K562 (cell line): ENCODE results near the gene CDS2. TPM values are rescaled to one million over a fixed set of nuclear protein-coding genes. Genes with fewer than 3 reads are reported as not detected.

Experiments
- ATAC-seq: fragments of 200-7000 bp; cut with Tn5 transposase; 3 replicates; pipeline ENCODE4 v1.9.1; 2020; ENCODE audit warnings: moderate library complexity
- BruUV-seq: library from RNA; stranded (reverse); fragments of 400-500 nt; replicated peaks from 2 replicates; lab custom pipeline; 2021; lab: Mats Ljungman, UMichigan
- CTCF ChIA-PET: fragments of 300-600 bp; formaldehyde crosslinking; extraction: SDS; loops from one replicate; lab custom pipeline; 2021; ENCODE audit warnings: low intra/inter-chr PET ratio; lab: Yijun Ruan, JAX
- POLR2A ChIA-PET: fragments of 300-600, 350-650 bp; sonication (Branson Sonifier 250); formaldehyde crosslinking; extraction: SDS; loops from one replicate; lab custom pipeline; 2021; ENCODE audit warnings: antibody characterized with exemption, inconsistent platforms; lab: Yijun Ruan, JAX
- DNase-seq, 4 experiments: peaks; one replicate each; pipeline versions ENCODE4 v3.0.0 to v3.0.0-alpha.2; 2011 to 2018; ENCODE audit warnings: low spot score in 3 of 4, mixed read lengths in 3 of 4; ENCODE audit errors: extremely low read depth in 1 of 4
- FAIRE-seq: peaks from 2 replicates; lab custom pipeline; 2011; peaks lifted over from hg19 to GRCh38; lab: Jason Lieb, UNC
- H2AFZ ChIP-seq: 2 replicates; pipeline ENCODE4 v1.6.0; 2011; ENCODE audit warnings: low read depth, low read length, control low read depth, inconsistent platforms
- H3K27ac ChIP-seq: fragments of 200-600 bp; 3 replicates; pipeline ENCODE4 v1.8.0; 2011; ENCODE audit warnings: low read depth, mild to moderate bottlenecking, control low read depth, inconsistent platforms, low read length, moderate library complexity, mixed read lengths; ENCODE audit errors: extremely low read depth
- H3K27me3 ChIP-seq, 2 experiments: fragments of 300-600 bp in 1 of 2; 2 replicates in 1 of 2; 3 replicates in 1 of 2; pipeline versions ENCODE4 v1.6.0 to v1.8.0; 2011; ENCODE audit warnings: inconsistent platforms in 2 of 2, low read length in 2 of 2, mild to moderate bottlenecking in 1 of 2, mixed read lengths in 1 of 2, moderate library complexity in 1 of 2; ENCODE audit not compliant: control insufficient read depth in 2 of 2, insufficient read depth in 2 of 2
- H3K36me3 ChIP-seq: fragments of 300-600 bp; 3 replicates; pipeline ENCODE4 v1.8.0; 2011; ENCODE audit warnings: mild to moderate bottlenecking, low read length, inconsistent platforms; ENCODE audit not compliant: control insufficient read depth, insufficient read depth
- H3K4me1 ChIP-seq, 2 experiments: fragments of 200-600 bp in 1 of 2; replicated peaks in 1 of 2; 2 replicates in 1 of 2; 3 replicates in 1 of 2; pipeline versions ENCODE4 v1.5.1 to v1.8.0; 2011; ENCODE audit warnings: inconsistent platforms in 2 of 2, low read length in 2 of 2, mild to moderate bottlenecking in 1 of 2, mixed read lengths in 1 of 2, moderate library complexity in 1 of 2; ENCODE audit not compliant: control insufficient read depth in 2 of 2, insufficient read depth in 2 of 2
- H3K4me2 ChIP-seq: 2 replicates; pipeline ENCODE4 v1.6.1; 2011; ENCODE audit warnings: low read length, control low read depth, inconsistent platforms, mixed read lengths; ENCODE audit not compliant: insufficient read depth
- H3K4me3 ChIP-seq: fragments of 200-600 bp; sonication (generic), shearing (Covaris generic); 2 replicates; pipeline ENCODE4 v1.5.1; 2016; ENCODE audit warnings: control low read depth, inconsistent platforms
- H3K79me2 ChIP-seq: fragments of 200-600 bp; 3 replicates; pipeline ENCODE4 v1.8.0; 2011; ENCODE audit warnings: low read length, inconsistent platforms; ENCODE audit not compliant: control insufficient read depth, insufficient read depth
- H3K9ac ChIP-seq, 2 experiments: 2 replicates each; pipeline versions ENCODE4 v1.6.0 to v1.6.1; 2011; ENCODE audit warnings: low read depth in 2 of 2, low read length in 2 of 2, control low read depth in 1 of 2, inconsistent platforms in 1 of 2, mild to moderate bottlenecking in 1 of 2, mixed read lengths in 1 of 2; ENCODE audit not compliant: insufficient read depth in 1 of 2
- H3K9me1 ChIP-seq: one replicate; pipeline ENCODE4 v1.6.0; 2011; ENCODE audit warnings: inconsistent platforms, mild to moderate bottlenecking, low read length, moderate library complexity; ENCODE audit not compliant: control insufficient read depth, insufficient read depth
- H3K9me3 ChIP-seq: replicated peaks from 2 replicates; pipeline ENCODE4 v1.5.1; 2011; ENCODE audit warnings: low read depth, low read length, inconsistent platforms; ENCODE audit not compliant: control insufficient read depth, insufficient read depth
- H4K20me1 ChIP-seq: replicated peaks from 2 replicates; pipeline ENCODE4 v1.6.1; 2011; ENCODE audit warnings: low read length, inconsistent platforms, mixed read lengths; ENCODE audit not compliant: control insufficient read depth, insufficient read depth
- HMG20A ChIP-seq: fragments of 450-650 bp; formaldehyde crosslinking; conservative IDR thresholded peaks from 2 replicates; pipeline ENCODE4 v1.4.0; 2020; ENCODE audit warnings: mild to moderate bottlenecking, mixed read lengths
- KAT7 ChIP-seq: sonication (generic); formaldehyde crosslinking; IDR thresholded peaks from 2 replicates; pipeline ENCODE4 v1.8.0; 2022; ENCODE audit warnings: missing genetic modification reagents, mild to moderate bottlenecking, borderline replicate concordance
- KDM1A ChIP-seq, 2 experiments: fragments of 450-650 bp; IDR thresholded peaks; 2 replicates each; pipeline ENCODE4 v1.6.1; 2016; ENCODE audit warnings: mild to moderate bottlenecking in 2 of 2
- NUFIP1 ChIP-seq: fragments of 450-650 bp; IDR thresholded peaks from 2 replicates; pipeline ENCODE4 v1.6.1; 2018; ENCODE audit not compliant: partially characterized antibody
- POLR2B ChIP-seq: fragments of 450-650 bp; IDR thresholded peaks from 2 replicates; pipeline ENCODE4 v1.6.1; 2018; ENCODE audit warnings: low read depth; ENCODE audit not compliant: partially characterized antibody
- SMC3 ChIP-seq: conservative IDR thresholded peaks from 2 replicates; pipeline ENCODE4 v1.6.1; 2011; ENCODE audit warnings: low read depth, low read length, improper control_type of control experiment; ENCODE audit not compliant: insufficient read depth
- TBP ChIP-seq: optimal IDR thresholded peaks from 2 replicates; pipeline ENCODE3; 2011; ENCODE audit warnings: low read depth, low read length, improper control_type of control experiment
- ZNF507 ChIP-seq: conservative IDR thresholded peaks from 2 replicates; pipeline ENCODE4 v1.6.1; 2017; ENCODE audit warnings: missing genetic modification characterization, missing compliant biosample characterization
- ZNF695 ChIP-seq: fragments of 450-650 bp; formaldehyde crosslinking; IDR thresholded peaks from 2 replicates; pipeline ENCODE4 v1.4.0; 2020; ENCODE audit warnings: mild to moderate bottlenecking, moderate library complexity
- WGBS: fragments of 100-300 bp; shearing (Covaris generic); methylation state at CpG from one replicate; pipeline ENCODE4 v1.1.6; 2016; ENCODE audit warnings: low coverage, mixed read lengths; ENCODE audit not compliant: insufficient coverage; ENCODE audit errors: missing lambda C conversion rate; 5-methylcytosine and 5-hydroxymethylcytosine counted together
- in situ Hi-C: fragments of 300-500 bp; cut with MboI; formaldehyde crosslinking; loops from 4 replicates; pipeline ENCODE4 v1.15.0; 2018; ENCODE audit warnings: inconsistent platforms, mixed read lengths
- intact Hi-C: fragments of 100-400 bp; cut with micrococcal nuclease; formaldehyde crosslinking; loops from 2 replicates; pipeline ENCODE4 v1.14.2; 2022
- polyA plus RNA-seq, 8 experiments: library from polyadenylated mRNA; depleted of rRNA in 4 of 8; stranded (reverse) in 5 of 8; unstranded in 3 of 8; fragments of >200 nt; fragmentation: Nextera tagmentation in 2 of 8; fragmentation: Illumina TruSeq in 1 of 8; extraction: Ambion mirVana in 2 of 8; extraction: Trizol in 1 of 8; gene quantifications; 2 replicates each; pipeline versions ENCODE4 v1.2.1 to v1.2.3, GENCODE V29; 2011 to 2014; ENCODE audit warnings: inconsistent platforms in 1 of 8, missing spikeins in 1 of 8
- total RNA-seq, 7 experiments: library from RNA; depleted of rRNA in 6 of 7; stranded (reverse); fragments of >200 nt in 6 of 7; fragmentation: Illumina TruSeq in 2 of 7; extraction: Trizol in 2 of 7; gene quantifications; 2 replicates each; pipeline versions ENCODE4 v1.2.1 to v1.2.3, GENCODE V29; 2011 to 2021; ENCODE audit warnings: low replicate concordance in 1 of 7
- TF ChIP-seq, protein P1 (sequence below): sonication (generic); formaldehyde crosslinking; IDR thresholded peaks from 2 replicates; pipeline ENCODE4 v1.8.0; 2022; ENCODE audit warnings: mild to moderate bottlenecking, missing genetic modification reagents
- TF ChIP-seq, protein P2 (sequence below): fragments of 450-650 bp; formaldehyde crosslinking; IDR thresholded peaks from 2 replicates; pipeline ENCODE4 v1.4.0; 2020; ENCODE audit warnings: mild to moderate bottlenecking, moderate library complexity

Gene CDS2
- total and polyA plus RNA-seq, 9 of the 15 experiments (the other 6 are each of a cell fraction or from before 2014, with no cell fraction given): 6.4 to 46.4 (median 12.2) TPM

GRCh38 chr20:5221061-5221430 is 94.2 kb downstream of the CDS2 start:
- in situ Hi-C loops: no loop called here
- FAIRE-seq: no peak
- WGBS: 0% methylated on average over 3 of the region's 4 CpGs
- DNase-seq: no peak
- no peaks in the 10 kb centered on the region for H3K36me3 ChIP-seq
- ATAC-seq: no peak
- ChIA-PET POLR2A (interaction anchor here (0.6 kb wide), 1 partner anchor 228 kb away, joined by 3 read pairs; no protein-coding TSS in a partner anchor), CTCF (no interaction called here)
- H3K27ac ChIP-seq: no peak overlapping the region
- no peak overlapping the region for H3K9ac ChIP-seq
- intact Hi-C loops: no loop called here
- no peak for TF ChIP-seq HMG20A
- no TSS peak for BruUV-seq
- H3K4me3 ChIP-seq: no peak overlapping the region
- no peaks in the 10 kb centered on the region for H3K9me1 ChIP-seq
- no peaks in the 10 kb centered on the region for H3K79me2 ChIP-seq
- no peaks in the 10 kb centered on the region for H3K9me3 ChIP-seq
- H3K4me1 ChIP-seq: no peaks in the 10 kb centered on the region
- no peaks in the 10 kb centered on the region for H4K20me1 ChIP-seq
- H3K27me3 ChIP-seq: no peaks in the 10 kb centered on the region; a peak in 1 of 5 replicates
- no peak overlapping the region for H2AFZ ChIP-seq
- H3K4me2 ChIP-seq: no peak overlapping the region

DNA sequence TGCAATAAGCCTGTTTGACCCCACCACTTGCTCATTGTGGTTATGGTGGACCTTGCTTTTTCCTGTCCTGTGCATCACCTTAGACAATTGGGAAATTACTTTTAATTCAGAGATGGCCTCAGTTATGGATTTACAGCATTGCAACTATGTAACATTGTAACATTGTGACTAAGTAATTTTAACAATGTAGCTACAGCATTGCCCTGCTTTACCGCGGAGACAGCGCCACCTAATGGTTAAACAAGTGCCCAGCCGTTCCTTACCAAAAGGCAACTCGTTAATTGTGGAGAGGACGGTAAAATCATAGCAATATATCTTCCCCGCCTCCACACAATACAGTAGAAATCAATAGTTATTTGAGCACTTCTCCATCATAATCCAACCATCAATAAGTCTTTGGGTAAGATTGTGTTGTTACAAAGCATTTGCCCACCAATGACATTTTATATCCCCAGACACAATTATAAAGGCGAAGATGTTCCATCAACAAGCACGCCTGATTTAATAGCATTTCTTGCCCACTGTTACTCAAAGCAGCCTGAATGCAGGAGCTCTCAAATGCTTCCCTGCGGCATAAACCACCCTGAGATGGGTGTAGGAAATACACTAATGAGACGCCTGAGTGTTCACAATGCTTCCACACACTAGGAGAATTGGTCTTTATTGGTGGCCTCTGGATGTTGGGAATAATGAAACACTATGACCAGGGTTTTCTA is 96.3 kb downstream of the CDS2 start:
- Histone ChIP-seq H3K79me2 (no peaks in the 10 kb centered on the region), H3K4me2 (0 out of 2 replicates have a peak overlapping the region, but pooled peaks have one; percentile 0), H3K9ac (no peak overlapping the region), H3K9me1 (no peaks in the 10 kb centered on the region), H3K27ac (no peak overlapping the region), H3K4me3 (no peak overlapping the region), H3K36me3 (no peaks in the 10 kb centered on the region), H4K20me1 (no peaks in the 10 kb centered on the region), H2AFZ (no peak overlapping the region), H3K4me1 (no peaks in the 10 kb centered on the region), H3K27me3 (no peaks in the 10 kb centered on the region; a peak in 1 of 5 replicates), H3K9me3 (no peaks in the 10 kb centered on the region)
- 13% methylated on average over 11 of the region's 11 CpGs for WGBS
- FAIRE-seq (peak; percentile 69), ATAC-seq (peak; percentile 91), DNase-seq (peak; percentile 47 to 61 (median 53))
- ChIA-PET POLR2A (interaction anchor here (0.5 to 0.8 kb wide), 3 partner anchors 12 to 1890 kb away, joined by 3 to 4 read pairs (median 3); no protein-coding TSS in a partner anchor), CTCF (interaction anchor here (0.6 to 1.1 kb wide), 4 partner anchors 18 to 486 kb away, joined by 3 read pairs; partner anchors contain the start of gene CDS2)
- in situ Hi-C loops (no loop called here), intact Hi-C loops (loop anchor here (1.0 kb wide), 1 partner anchor 18 kb away; no protein-coding TSS in a partner anchor)
- BruUV-seq: no TSS peak
- TF ChIP-seq SMC3: peak; percentile 59
- TF ChIP-seq, protein P1, sequence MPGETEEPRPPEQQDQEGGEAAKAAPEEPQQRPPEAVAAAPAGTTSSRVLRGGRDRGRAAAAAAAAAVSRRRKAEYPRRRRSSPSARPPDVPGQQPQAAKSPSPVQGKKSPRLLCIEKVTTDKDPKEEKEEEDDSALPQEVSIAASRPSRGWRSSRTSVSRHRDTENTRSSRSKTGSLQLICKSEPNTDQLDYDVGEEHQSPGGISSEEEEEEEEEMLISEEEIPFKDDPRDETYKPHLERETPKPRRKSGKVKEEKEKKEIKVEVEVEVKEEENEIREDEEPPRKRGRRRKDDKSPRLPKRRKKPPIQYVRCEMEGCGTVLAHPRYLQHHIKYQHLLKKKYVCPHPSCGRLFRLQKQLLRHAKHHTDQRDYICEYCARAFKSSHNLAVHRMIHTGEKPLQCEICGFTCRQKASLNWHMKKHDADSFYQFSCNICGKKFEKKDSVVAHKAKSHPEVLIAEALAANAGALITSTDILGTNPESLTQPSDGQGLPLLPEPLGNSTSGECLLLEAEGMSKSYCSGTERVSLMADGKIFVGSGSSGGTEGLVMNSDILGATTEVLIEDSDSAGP: no peak
- TF ChIP-seq KDM1A (IDR thresholded peaks at IDR 0.05): no peak
- TF ChIP-seq NUFIP1: no peak
- TF ChIP-seq KAT7: no peak
- TF ChIP-seq ZNF507 (tag): no peak
- TF ChIP-seq POLR2B: no peak
- TF ChIP-seq, protein P2, sequence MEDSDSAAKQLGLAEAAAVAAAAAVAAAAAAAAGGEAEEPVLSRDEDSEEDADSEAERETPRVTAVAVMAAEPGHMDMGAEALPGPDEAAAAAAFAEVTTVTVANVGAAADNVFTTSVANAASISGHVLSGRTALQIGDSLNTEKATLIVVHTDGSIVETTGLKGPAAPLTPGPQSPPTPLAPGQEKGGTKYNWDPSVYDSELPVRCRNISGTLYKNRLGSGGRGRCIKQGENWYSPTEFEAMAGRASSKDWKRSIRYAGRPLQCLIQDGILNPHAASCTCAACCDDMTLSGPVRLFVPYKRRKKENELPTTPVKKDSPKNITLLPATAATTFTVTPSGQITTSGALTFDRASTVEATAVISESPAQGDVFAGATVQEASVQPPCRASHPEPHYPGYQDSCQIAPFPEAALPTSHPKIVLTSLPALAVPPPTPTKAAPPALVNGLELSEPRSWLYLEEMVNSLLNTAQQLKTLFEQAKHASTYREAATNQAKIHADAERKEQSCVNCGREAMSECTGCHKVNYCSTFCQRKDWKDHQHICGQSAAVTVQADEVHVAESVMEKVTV (CRISPR knock-in tag): 0 out of 2 replicates have a peak, but pooled peaks have one; percentile 46
- peak; percentile 8 for TF ChIP-seq TBP
- TF ChIP-seq ZNF695: no peak
